ENCODE measurements around the gene MBTPS1.
A peak's percentile ranks its signal among the peaks of the same experiment; 100 is the strongest.

MBTPS1 gene

DNA sequence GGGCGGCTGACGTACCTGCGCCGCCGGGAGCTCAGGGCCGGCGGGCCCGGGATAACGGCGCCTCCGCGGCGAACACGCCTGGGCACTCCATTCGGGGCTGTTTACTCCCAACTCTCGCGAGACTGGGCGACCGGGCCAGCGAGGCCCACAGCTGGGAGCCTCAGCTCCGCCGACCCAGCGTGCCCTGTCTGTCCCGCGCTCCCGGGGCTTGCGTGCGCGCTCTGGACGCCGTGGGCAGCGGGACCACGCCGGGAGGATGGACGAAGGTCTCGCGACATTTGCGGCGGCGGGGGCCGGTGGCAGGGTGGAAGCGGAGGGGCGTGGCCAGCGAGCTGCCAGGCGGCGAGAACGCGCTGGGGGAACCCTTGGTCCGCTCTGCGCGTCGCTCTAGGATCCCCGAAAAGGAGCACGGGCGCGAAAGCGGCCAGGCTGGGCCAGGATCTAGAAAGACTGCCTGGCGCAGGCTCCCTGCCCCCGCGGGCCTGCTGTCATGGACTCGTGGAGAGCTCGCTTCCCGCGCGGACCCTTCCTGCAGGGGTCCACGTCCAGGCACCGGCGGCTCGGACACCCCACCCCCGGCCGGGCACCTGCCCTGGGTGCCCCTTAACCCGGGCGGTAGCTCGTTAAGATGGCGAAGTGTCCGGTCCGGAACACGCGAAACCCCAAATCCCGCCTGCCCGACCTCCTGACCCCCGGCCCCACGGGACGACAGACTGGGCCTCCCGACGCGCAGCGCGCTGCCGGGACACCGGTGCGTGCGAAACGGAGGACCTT is at the start of gene MBTPS1:
TSS of gene MBTPS1 (minus strand) at position 223 of the 774 bp plus-strand sequence. CDS start 15,159 bp downstream, outside the sequence.
- peak; percentile 98 for DNase-seq

DNA sequence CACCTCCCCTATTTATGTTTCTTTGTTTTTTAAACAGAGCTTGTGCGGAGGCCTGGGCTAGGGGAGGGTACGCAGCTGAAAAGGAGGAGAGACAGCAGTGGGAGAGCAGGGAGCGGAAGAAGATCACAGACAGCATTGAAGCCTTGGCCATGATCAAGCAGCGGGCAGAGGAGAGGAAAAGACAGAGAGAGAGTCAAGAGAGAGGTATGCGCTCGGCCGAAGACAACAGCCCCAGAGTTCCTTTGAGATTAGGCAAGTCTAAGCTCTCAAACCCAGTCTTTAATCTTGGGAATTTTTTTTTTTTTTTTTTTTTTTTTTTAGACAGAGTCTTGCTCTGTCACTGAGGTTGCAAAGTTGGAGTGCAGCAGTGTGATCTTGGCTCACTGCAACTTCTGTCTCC is 49.0 kb upstream of the MBTPS1 start:
- DNase-seq = no peak

GRCh38 chr16:84161801-84162200 is 45.1 kb upstream of the MBTPS1 start:
- DNase-seq = no peak

DNA sequence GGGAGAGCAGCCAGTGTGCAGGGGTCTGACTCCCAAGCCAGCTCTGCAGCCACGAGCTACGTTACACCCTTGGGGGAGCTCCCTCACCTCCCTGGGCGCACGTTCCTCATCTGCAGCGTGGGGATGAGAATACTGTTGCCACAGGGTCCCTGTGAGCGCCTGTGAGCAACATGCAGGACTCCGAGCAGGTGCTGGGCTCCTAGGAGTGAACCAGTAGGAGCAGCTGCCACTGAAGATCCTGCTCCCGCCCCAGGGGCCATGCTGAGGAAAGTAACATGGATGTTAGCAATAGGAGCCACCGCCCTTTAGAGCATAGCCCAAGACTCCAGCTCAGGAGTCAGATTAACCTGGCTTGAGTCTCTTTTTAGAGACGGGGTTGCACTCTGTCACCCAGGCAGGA is 44.3 kb upstream of the MBTPS1 start:
- no peak for DNase-seq

GRCh38 chr16:84159800-84160199 is 43.1 kb upstream of the MBTPS1 start:
- no peak for DNase-seq

DNA sequence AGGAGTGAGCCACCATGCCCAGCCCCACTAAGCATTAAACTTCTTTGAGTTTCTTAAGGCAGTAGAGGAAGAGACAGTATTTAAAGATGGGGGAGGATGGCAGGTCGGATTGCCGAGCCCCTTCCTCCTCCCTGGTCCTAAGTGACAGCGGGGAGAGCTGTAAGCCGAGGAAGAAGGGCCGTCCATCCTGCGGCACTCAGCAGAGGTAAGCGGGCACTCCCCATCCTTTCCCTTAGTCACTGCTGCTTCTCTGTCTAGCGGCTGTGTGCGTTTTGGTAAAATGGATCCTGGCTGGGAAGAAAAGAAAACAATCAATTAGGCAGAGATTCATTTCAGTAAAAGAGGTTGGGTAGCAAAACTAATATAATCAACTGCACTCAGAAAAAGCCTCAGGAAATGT is 42.3 kb upstream of the MBTPS1 start:
- DNase-seq = no peak

DNA sequence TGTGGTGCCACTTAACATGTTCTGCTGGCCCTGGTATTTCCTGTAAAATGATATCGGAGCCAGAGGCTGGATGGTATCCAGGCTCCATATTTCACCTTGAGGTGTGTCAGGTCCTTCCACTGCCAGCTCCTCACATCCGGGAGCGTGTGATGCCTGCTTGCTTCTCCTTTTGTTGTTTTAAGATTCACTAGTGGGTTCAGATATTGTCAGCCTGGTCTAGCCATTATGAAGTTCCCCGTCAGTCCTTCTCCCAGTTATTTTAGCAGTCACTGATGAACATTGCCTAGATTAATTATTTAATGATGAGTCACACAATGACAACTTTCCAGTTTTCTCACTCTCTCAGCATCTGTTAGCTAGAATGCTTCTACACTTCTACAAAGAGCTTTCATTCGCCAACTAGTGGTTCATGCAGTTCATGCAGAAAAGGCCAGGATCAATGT is 39.6 kb upstream of the MBTPS1 start:
- no peak for DNase-seq

GRCh38 chr16:84155771-84156170 is 39.0 kb upstream of the MBTPS1 start:
- no peak for DNase-seq

DNA sequence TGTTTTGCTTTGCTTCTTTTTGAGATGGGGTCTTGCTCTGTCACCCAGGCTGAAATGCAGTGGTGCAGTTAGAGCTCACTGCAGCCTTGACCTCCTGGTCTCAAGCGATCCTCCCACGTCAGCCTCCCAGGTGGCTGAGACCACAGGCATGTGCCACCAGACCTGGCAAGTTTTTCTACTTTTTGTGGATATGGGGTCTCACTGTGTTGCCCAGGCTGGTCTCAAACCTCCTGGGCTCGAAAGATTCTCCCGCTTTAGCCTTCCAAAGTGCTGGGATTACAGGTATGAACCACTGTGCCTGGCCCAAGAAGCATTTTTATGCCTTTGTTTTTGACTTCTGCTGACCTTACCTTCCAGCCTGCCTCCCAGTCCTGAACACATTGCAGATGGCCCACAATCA is 38.5 kb upstream of the MBTPS1 start:
- no peak for DNase-seq

- no peak for DNase-seq
Measured at GRCh38 chr16:84153660-84154214, 37.0 kb upstream of the MBTPS1 start.

- DNase-seq = no peak
Measured at GRCh38 chr16:84150926-84151325, 34.2 kb upstream of the MBTPS1 start.

GRCh38 chr16:84144859-84145639 is 28.3 kb upstream of the MBTPS1 start, which contains the start of the genes DNAAF1 and HSDL1:
Gene DNAAF1, plus strand, starts transcription at chr16:84145308. Its CDS starts 133 bp downstream, at chr16:84145441.
Gene HSDL1, minus strand, starts transcription at chr16:84145177. Its CDS starts 13,856 bp downstream, at chr16:84131321.
- peak; percentile 97 for DNase-seq

GRCh38 chr16:84144209-84144858 is 27.6 kb upstream of the MBTPS1 start:
- peak; percentile 67 for DNase-seq

GRCh38 chr16:84143784-84144199 is 27.1 kb upstream of the MBTPS1 start:
- no peak for DNase-seq

GRCh38 chr16:84143081-84143480 is 26.3 kb upstream of the MBTPS1 start:
- no peak for DNase-seq

- DNase-seq = no peak
Measured at GRCh38 chr16:84141143-84141670, 24.5 kb upstream of the MBTPS1 start.

DNA sequence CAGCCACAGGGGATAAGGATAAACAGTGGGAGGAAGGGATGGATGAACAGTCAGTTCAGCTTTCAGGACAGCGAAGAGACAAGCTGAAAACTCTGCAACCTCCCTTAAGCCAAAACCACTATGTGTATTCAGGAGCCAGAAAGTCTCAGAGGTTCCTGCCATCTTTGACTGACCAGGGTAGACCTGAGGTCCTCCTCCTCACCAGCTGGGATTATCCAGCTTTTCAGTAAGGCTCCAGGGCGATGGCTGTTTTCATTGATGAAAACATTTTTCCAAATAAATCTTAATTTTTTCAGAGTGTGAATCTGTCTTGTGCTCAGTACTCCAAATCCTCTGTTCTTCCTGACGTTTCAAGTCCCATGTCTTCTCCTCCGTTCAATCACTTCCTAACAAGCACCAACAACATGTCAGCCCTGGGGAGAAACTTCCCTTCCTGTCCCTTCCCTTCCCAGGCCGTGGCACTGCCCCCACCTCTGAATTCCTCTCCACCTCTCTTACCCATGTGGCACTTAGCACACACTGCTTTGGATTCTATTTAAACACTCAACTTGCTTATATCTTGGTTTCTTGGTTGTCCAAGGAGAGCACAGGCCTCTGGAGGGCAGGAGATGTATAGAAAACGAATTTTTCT is 23.0 kb upstream of the MBTPS1 start:
- no peak for DNase-seq

DNA sequence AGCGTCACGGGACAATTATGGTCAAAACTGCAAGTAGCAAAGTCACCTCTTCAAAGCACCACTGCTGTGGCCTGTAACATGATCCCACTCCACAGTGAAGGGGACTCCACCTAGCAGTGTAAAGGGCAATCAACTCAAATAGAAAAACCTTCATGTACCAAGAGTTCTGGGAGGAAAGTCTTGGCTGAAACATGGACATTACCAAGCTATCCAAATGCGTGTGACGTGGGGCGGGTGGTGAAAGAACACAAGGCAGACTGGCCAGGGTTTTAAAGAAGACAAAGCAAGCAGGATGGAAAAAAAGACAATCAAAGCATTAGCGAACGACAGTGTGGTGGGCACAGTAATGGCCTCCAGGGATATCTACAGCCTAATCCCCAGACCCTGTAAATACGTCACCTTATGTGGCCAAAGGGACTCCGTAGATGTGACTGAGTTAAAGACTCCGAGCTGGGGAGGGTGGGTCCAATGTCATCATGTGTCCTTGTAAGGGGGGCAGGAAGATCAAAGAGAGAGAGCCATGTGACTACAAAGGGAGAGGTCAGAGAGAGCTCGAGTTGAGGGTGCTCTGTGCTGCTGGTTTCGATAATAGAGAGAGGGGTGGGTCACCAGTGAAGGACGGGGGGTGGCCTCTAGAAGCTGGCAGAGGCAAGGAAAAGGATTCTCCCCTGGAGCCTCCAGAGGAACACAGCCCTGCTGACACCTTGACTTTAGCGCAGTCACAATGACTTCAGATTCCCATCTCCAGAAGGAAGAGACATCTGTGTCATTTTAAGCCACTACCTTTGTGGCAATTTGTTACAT is 22.3 kb upstream of the MBTPS1 start:
- DNase-seq = peak; percentile 52

DNA sequence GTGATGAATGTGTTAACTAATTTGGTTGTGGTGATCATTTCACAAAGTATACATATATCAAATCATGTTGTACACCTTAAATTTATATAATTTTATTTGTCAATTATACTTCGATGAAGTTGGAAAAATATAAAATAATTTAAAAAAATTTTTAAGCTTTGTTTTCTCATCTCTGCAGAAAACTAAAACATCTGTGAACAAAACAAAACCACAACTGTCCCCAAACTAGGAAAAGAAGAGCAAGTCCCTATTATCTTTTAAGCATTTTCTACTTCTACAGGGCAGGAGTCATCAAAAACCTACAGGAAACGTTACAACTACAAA is 21.7 kb upstream of the MBTPS1 start:
- DNase-seq = no peak

DNA sequence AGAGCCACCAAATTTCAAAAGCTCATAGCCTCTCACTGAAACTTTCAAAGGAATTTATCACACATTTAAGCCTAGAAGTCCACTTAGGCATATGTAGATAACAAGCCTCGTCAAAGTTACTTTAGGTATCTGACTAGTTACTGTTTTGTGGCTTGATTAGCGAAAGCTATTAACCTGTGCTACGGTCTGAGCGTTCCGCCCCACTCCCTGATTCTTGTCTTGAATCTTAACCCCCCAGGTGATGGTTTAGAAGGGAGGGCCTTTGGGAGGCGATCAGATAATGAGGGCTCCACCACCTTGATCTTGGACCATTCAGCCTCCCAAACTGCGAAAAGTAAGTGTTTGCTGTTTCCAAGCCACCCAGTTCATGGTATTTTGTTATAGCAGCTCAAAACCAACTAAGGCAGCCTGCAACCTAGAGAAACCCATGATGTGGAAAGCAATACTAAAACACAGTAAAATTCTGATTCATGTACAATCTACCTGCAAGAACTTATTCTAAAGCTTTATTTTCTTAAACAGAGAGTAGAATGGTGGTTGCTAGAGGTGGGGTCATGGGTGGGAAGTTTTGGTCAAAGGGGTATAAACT is 21.1 kb upstream of the MBTPS1 start:
- DNase-seq = no peak

DNA sequence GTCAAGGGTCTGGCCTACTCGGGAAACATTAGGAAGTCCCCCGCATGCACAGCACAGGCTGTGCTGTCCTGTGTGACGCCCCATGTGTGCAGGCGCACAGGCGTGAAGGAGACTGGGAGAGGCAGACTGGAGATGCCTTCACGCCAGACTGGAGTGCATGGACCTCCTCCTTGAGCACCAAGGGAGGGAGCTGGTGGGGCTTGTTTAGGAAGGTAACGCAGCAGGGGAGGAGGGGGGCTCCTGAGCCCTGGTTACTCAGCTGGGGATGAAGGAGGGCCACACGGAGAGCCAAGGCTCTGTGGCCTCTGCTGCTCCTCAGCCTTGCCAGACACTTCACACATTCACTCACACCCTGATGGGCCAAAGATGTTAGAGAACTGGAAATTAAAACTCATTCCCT is 20.5 kb upstream of the MBTPS1 start:
- DNase-seq = no peak

Measured in stimulated activated CD8-positive, alpha-beta memory T cell treated with anti-CD3 and anti-CD28 coated beads, Interleukin-4, amount 100 ng/mL, for 48 hours (primary cell).